Loucy (cell line): ENCODE results near the gene SIK3.

Experiments
- EZH2phosphoT487 ChIP-seq: fragments of 200-600 bp; IDR thresholded peaks from 2 replicates; pipeline ENCODE4 v1.6.1; 2018; ENCODE audit warnings: antibody characterized with exemption, mild to moderate bottlenecking, moderate library complexity, borderline replicate concordance
- TF ChIP-seq, protein P1 (sequence below): fragments of 200-600 bp; sonication (generic); conservative IDR thresholded peaks from 2 replicates; pipeline ENCODE4 v1.5.1; 2014; ENCODE audit warnings: mild to moderate bottlenecking, antibody characterized with exemption, low read length

DNA sequence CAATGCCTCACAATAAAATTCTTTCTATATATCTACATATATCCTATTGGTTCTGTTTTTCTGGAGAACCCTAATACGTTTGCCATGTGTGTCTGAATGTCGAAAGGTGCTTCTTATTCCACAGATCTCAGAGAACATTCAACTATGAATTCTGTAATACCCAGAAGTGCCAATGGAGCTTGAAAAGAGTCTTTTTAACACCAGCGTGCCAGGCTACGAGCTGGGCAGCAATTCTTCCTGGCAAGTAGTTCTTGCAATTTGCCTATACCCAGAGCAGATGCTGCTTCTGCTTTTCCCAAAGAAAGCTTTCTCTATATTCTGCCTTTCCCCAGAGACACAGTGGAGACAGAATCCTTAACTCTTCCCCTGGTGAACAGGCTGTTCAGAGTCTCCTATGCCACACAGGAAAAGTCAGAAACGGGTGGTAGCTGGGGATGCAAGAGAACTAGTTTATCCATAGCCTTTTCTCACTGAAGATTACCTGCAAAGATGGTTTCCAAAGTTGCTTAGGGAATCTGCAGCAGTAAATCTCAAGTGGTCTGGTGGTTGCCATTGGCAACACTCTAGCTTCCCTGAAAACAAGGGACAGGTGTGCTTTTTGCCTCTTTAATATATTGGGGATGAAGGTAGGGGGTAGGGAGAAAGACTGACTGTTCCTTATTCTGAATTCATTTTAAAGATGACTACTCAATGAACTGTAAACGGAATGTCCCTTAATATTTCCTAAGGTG is 29.1 kb upstream of the SIK3 start:
- TF ChIP-seq, protein P1, sequence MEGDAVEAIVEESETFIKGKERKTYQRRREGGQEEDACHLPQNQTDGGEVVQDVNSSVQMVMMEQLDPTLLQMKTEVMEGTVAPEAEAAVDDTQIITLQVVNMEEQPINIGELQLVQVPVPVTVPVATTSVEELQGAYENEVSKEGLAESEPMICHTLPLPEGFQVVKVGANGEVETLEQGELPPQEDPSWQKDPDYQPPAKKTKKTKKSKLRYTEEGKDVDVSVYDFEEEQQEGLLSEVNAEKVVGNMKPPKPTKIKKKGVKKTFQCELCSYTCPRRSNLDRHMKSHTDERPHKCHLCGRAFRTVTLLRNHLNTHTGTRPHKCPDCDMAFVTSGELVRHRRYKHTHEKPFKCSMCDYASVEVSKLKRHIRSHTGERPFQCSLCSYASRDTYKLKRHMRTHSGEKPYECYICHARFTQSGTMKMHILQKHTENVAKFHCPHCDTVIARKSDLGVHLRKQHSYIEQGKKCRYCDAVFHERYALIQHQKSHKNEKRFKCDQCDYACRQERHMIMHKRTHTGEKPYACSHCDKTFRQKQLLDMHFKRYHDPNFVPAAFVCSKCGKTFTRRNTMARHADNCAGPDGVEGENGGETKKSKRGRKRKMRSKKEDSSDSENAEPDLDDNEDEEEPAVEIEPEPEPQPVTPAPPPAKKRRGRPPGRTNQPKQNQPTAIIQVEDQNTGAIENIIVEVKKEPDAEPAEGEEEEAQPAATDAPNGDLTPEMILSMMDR, result no peak
- TF ChIP-seq EZH2phosphoT487, result no peak
